Measurements from ENCODE around the gene IGFBP2.

Gene IGFBP2

GRCh38 chr2:216663846-216664245 lies 30.6 kb downstream of the IGFBP2 start:
- no peak for DNase-seq (ENCODE audit: low read depth)

- DNase-seq (ENCODE audit: low read depth): no peak
Measured at GRCh38 chr2:216664593-216665034, 31.4 kb downstream of the IGFBP2 start.

GRCh38 chr2:216665242-216665641 lies 32.0 kb downstream of the IGFBP2 start:
- DNase-seq (ENCODE audit: low read depth): no peak

GRCh38 chr2:216665717-216666116 lies 32.5 kb downstream of the IGFBP2 start:
- DNase-seq (ENCODE audit: low read depth): no peak

- peak; percentile 33 for DNase-seq (ENCODE audit: low read depth)
Measured at GRCh38 chr2:216666461-216667233, 33.4 kb downstream of the IGFBP2 start.

GRCh38 chr2:216670266-216671080 lies 37.3 kb downstream of the IGFBP2 start:
- DNase-seq (ENCODE audit: low read depth): no peak

- no peak for DNase-seq (ENCODE audit: low read depth)
Measured at GRCh38 chr2:216671081-216671411, 37.8 kb downstream of the IGFBP2 start.

- DNase-seq (ENCODE audit: low read depth): no peak
Measured at GRCh38 chr2:216671791-216672343, 38.6 kb downstream of the IGFBP2 start.

- no peak for DNase-seq (ENCODE audit: low read depth)
Measured at GRCh38 chr2:216672466-216672865, 39.2 kb downstream of the IGFBP2 start.

- DNase-seq (ENCODE audit: low read depth): no peak
Measured at GRCh38 chr2:216673021-216673420, 39.8 kb downstream of the IGFBP2 start.

- DNase-seq (ENCODE audit: low read depth): no peak
Measured at GRCh38 chr2:216673609-216674008, 40.4 kb downstream of the IGFBP2 start.

- DNase-seq (ENCODE audit: low read depth): no peak
Measured at GRCh38 chr2:216674376-216674775, 41.2 kb downstream of the IGFBP2 start.

- DNase-seq (ENCODE audit: low read depth): no peak
Measured at GRCh38 chr2:216676630-216677029, 43.4 kb downstream of the IGFBP2 start.

GRCh38 chr2:216677439-216678097 lies 44.3 kb downstream of the IGFBP2 start:
- DNase-seq (ENCODE audit: low read depth): no peak

GRCh38 chr2:216678098-216678465 lies 44.9 kb downstream of the IGFBP2 start:
- DNase-seq (ENCODE audit: low read depth): no peak

GRCh38 chr2:216678813-216679657 lies 45.8 kb downstream of the IGFBP2 start:
- DNase-seq (ENCODE audit: low read depth): no peak

GRCh38 chr2:216679658-216680024 lies 46.4 kb downstream of the IGFBP2 start:
- no peak for DNase-seq (ENCODE audit: low read depth)

GRCh38 chr2:216680951-216681629 lies 47.9 kb downstream of the IGFBP2 start:
- no peak for DNase-seq (ENCODE audit: low read depth)

- no peak for DNase-seq (ENCODE audit: low read depth)
Measured at GRCh38 chr2:216681683-216682082, 48.5 kb downstream of the IGFBP2 start.

- DNase-seq (ENCODE audit: low read depth): no peak
Measured at GRCh38 chr2:216683846-216684245, 50.6 kb downstream of the IGFBP2 start.

- no peak for DNase-seq (ENCODE audit: low read depth)
Measured at GRCh38 chr2:216685327-216685875, 52.2 kb downstream of the IGFBP2 start.
